Fibroblast of pulmonary artery (primary cell): ENCODE measurements around the gene VPS29.

Experiments used
- DNase-seq: peaks from one replicate; pipeline ENCODE4 v3.0.0-alpha.2; 2010; ENCODE audit warnings: low read depth
- H3K4me3 ChIP-seq: replicated peaks from 2 replicates; pipeline ENCODE4 v1.5.1; 2011; ENCODE audit warnings: low read depth, mild to moderate bottlenecking, control low read depth, low read length, moderate library complexity
- TF ChIP-seq, protein P1 (sequence below): IDR thresholded peaks from 2 replicates; pipeline ENCODE4 v1.5.1; 2011; ENCODE audit warnings: mild to moderate bottlenecking, control low read depth, low read length, inconsistent platforms; ENCODE audit errors: missing control alignments

The VPS29 gene

GRCh38 chr12:110516995-110517394 is 15.1 kb upstream of the VPS29 start:
- TF ChIP-seq, protein P1, sequence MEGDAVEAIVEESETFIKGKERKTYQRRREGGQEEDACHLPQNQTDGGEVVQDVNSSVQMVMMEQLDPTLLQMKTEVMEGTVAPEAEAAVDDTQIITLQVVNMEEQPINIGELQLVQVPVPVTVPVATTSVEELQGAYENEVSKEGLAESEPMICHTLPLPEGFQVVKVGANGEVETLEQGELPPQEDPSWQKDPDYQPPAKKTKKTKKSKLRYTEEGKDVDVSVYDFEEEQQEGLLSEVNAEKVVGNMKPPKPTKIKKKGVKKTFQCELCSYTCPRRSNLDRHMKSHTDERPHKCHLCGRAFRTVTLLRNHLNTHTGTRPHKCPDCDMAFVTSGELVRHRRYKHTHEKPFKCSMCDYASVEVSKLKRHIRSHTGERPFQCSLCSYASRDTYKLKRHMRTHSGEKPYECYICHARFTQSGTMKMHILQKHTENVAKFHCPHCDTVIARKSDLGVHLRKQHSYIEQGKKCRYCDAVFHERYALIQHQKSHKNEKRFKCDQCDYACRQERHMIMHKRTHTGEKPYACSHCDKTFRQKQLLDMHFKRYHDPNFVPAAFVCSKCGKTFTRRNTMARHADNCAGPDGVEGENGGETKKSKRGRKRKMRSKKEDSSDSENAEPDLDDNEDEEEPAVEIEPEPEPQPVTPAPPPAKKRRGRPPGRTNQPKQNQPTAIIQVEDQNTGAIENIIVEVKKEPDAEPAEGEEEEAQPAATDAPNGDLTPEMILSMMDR = no peak
- H3K4me3 ChIP-seq = no peak overlapping the region
- no peak for DNase-seq

DNA sequence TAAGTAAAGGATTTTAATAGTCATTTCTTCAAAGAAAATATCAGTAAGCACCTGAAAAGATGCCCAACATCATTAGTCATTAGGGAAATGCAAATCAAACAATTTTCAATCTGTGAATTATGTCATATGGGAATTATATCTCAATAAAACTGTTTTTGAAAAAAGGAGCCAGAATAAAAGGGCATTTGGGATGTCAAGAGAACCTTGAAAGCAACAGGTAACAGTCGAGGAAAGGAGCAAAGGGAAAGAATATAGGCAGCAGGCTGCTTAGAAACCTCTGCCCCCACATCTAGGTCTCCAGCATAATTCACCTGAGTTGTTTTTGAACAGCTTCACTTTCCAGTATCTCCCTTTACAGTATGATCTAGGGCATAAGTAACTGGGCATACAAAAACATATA is 12.5 kb upstream of the VPS29 start:
- H3K4me3 ChIP-seq = no peak overlapping the region
- TF ChIP-seq, protein P1 = no peak
- DNase-seq = no peak

- DNase-seq = no peak
- TF ChIP-seq, protein P1 = no peak
- no peak overlapping the region for H3K4me3 ChIP-seq
Observed at GRCh38 chr12:110513842-110514241, 11.9 kb upstream of the VPS29 start.

- H3K4me3 ChIP-seq = no peak overlapping the region
- no peak for DNase-seq
- TF ChIP-seq, protein P1 = no peak
Observed at GRCh38 chr12:110508071-110508586, 6.2 kb upstream of the VPS29 start.

GRCh38 chr12:110505332-110505731 is 3.4 kb upstream of the VPS29 start:
- no peak overlapping the region for H3K4me3 ChIP-seq
- no peak for DNase-seq
- TF ChIP-seq, protein P1 = no peak

DNA sequence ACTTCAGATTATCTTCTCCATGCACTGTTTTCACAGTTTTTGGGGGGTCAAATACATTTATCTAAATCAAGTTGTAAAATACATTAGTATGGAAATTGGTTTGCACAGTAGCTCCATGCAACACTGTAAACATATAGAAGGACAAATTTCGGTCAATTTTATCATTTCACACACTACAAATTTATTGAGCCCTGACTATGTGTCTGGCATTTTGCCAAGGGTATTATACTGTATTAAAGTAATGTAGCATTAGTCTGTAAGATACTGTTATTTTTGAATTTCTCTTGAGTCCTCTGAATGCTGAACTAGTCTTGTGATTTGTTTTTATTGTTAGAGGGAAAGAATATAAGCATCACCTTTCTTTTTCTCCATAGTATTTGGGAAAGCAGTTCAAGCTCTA is 1.5 kb upstream of the VPS29 start:
- no peak for DNase-seq
- H3K4me3 ChIP-seq = no peak overlapping the region
- TF ChIP-seq, protein P1 = no peak

GRCh38 chr12:110501399-110501751 is 536 bp downstream of the VPS29 start:
- TF ChIP-seq, protein P1 = no peak
- H3K4me3 ChIP-seq = peak overlapping the region; percentile 94
- DNase-seq = peak; percentile 36
